IPS-NIHi11 (cell line): ENCODE data around the gene NBPF19.
"Not testable (repeated sequence)": the region's sequence is repeated elsewhere in the genome, so short reads cannot be mapped to it uniquely, and the experiment has no call there.

Source experiments
- DNase-seq: peaks from one replicate; pipeline ENCODE4 v3.0.0; 2012; ENCODE audit warnings: mixed read lengths, low spot score

The NBPF19 gene

DNA sequence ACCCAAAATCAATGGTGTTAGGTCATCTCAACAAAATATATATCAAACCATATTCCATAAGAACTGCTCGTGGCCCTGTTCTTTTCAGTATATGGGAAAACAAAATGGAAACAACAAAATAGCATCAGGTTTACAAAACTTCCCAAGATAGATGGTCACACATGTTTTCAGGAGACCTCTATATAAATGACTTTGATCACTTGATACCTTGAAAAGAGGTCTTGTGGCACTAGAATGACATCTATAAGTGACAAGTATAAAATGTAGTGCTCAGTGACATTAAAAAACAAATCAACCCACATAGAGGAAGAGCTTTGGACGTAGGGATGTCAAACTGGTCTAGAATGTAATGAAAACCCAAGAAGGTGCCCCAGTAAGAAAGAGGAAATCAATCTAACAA lies at the start of gene NBPF19:
Gene NBPF19, plus strand, starts transcription at position 301 of the 400 bp plus-strand sequence. CDS start 888 bp downstream, outside the sequence.
- DNase-seq = not testable (repeated sequence)

GRCh38 chr1:149428317-149428716 lies 46.5 kb upstream of the NBPF19 start:
- not testable (repeated sequence) for DNase-seq

GRCh38 chr1:149445451-149445850 lies 29.4 kb upstream of the NBPF19 start:
- not testable (repeated sequence) for DNase-seq

DNA sequence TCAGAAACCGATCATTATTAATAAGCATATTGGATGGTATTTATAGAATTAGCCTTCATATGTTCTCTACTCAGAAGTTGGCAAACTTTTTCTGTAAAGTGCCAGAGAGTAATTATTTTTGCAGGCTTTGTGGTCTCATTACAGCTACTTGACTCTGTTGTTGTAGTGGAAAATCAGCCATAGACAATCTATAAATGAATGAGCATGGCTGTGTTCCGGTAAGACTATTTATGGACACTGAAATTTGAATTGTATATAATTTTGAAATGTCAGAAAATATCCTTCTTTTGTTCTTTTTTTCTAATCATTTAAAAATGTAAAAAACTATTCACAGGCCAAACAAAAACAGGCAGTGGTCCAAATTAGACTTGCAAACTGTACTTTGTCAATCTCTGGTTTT lies 22.6 kb upstream of the NBPF19 start:
- not testable (repeated sequence) for DNase-seq

GRCh38 chr1:149452652-149453051 lies 22.2 kb upstream of the NBPF19 start:
- DNase-seq = not testable (repeated sequence)

GRCh38 chr1:149558350-149558825 lies 83.5 kb downstream of the NBPF19 start:
- not testable (repeated sequence) for DNase-seq

DNA sequence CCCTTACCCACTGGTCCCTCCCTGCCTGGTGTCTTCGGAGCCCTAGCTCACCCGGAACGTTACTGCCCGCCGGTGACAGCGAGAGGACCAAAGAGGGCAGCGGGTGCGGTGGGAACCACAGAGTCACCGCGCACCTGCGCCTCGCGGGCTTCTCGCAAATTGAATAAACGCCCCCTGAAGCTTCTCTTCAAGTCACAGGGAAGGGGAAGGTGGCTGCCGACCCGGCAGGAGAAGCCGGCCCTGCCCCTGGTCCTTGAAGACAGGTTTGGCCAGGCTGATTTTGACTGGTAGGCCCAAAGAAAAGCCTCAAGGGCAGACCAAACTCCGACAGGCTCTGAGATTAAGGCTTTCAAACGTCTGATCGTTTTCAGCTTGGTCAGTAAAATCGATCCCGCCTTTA lies 87.0 kb downstream of the NBPF19 start:
- not testable (repeated sequence) for DNase-seq

DNA sequence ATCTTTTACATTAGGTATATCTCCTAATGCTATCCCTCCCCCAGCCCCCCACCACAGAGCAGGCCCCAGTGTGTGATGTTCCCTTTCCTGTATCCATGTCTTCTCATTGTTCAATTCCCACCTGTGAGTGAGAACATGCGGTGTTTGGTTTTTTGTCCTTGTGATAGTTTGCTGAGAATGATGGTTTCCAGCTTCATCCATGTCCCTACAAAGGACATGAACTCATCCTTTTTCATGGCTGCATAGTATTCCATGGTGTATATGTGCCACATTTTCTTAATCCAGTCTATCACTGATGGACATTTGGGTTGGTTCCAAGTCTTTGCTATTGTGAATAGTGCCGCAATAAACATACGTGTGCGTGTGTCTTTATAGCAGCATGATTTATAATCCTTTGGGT lies 90.6 kb downstream of the NBPF19 start:
- DNase-seq = not testable (repeated sequence)

GRCh38 chr1:149572763-149573162 lies 97.9 kb downstream of the NBPF19 start:
- not testable (repeated sequence) for DNase-seq

DNA sequence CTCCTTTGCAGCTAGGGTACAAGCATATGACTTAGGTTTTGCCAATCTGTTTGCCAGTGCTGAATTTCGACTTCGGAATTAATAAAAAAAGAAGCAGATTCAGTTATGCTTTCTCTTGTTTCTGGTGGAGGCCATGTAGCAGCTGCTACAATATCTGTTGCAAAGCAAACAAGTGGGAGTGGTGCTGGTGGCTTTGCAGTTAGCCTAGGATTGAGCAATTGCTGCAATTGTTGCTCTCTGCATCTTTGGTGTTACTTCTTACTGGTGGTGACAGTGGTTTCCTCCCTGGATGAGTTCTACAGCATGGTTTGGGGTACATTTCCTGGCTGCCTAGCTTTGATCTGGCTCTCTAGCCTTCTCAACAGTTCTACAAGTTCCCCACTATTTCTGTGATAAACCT lies 110.7 kb downstream of the NBPF19 start:
- DNase-seq = not testable (repeated sequence)
